GM12878 (cell line): Measurements from ENCODE around the gene GABBR2. TPM values are rescaled to one million over a fixed set of nuclear protein-coding genes. Genes with fewer than 3 reads are reported as not detected.

ENCODE experiments used
- ATAC-seq: fragments of 200-7000 bp; cut with Tn5 transposase; 3 replicates; pipeline ENCODE4 v1.9.1; 2020; ENCODE audit warnings: mild to moderate bottlenecking, moderate library complexity
- BruUV-seq: library from RNA; stranded (reverse); fragments of 400-500 nt; replicated peaks from 2 replicates; lab custom pipeline; 2021; lab: Mats Ljungman, UMichigan
- CTCF ChIA-PET: fragments of 300-600 bp; sonication (Branson Sonifier 250); formaldehyde crosslinking; extraction: SDS; loops from one replicate; lab custom pipeline; 2021; ENCODE audit warnings: inconsistent platforms; lab: Yijun Ruan, JAX
- POLR2A ChIA-PET: fragments of 350-600 bp; formaldehyde crosslinking; extraction: SDS; loops from one replicate; lab custom pipeline; 2021; ENCODE audit warnings: inconsistent platforms; lab: Charles Lee
- RAD21 ChIA-PET: fragments of 300-600 bp; sonication (Branson Sonifier 250); formaldehyde crosslinking; loops from one replicate; lab custom pipeline; 2023; ENCODE audit warnings: antibody characterized with exemption; ENCODE audit not compliant: unreplicated experiment; lab: Charles Lee
- SMC1A ChIA-PET: fragments of 300-600 bp; sonication (Branson Sonifier 250); formaldehyde crosslinking; loops from one replicate; lab custom pipeline; 2023; ENCODE audit not compliant: unreplicated experiment, uncharacterized antibody; lab: Charles Lee
- DNase-seq: peaks from one replicate; pipeline ENCODE4 v3.0.0-alpha.2; 2011; ENCODE audit warnings: low read depth, low spot score
- FAIRE-seq: peaks from 3 replicates; lab custom pipeline; 2011; peaks lifted over from hg19 to GRCh38; lab: Jason Lieb, UNC
- H2AFZ ChIP-seq: 2 replicates; pipeline ENCODE4 v1.6.0; 2011; ENCODE audit warnings: low read depth, low read length, control low read depth; ENCODE audit not compliant: control insufficient read depth
- H3K27ac ChIP-seq: 2 replicates; pipeline ENCODE4 v1.5.1; 2011; ENCODE audit warnings: control low read depth; ENCODE audit not compliant: control insufficient read depth, insufficient read depth
- H3K27me3 ChIP-seq, 2 experiments: replicated peaks in 1 of 2; 2 replicates each; pipeline versions ENCODE4 v1.6.0 to v1.6.1; 2011; ENCODE audit warnings: low read length in 1 of 2; ENCODE audit not compliant: control insufficient read depth in 2 of 2, insufficient read depth in 2 of 2
- H3K36me3 ChIP-seq, 2 experiments: 2 replicates each; pipeline ENCODE4 v1.5.1; 2011; ENCODE audit warnings: low read length in 1 of 2; ENCODE audit not compliant: control insufficient read depth in 2 of 2, insufficient read depth in 2 of 2
- H3K4me1 ChIP-seq: 2 replicates; pipeline ENCODE4 v1.6.1; 2011; ENCODE audit warnings: mild to moderate bottlenecking, low read length, moderate library complexity, mixed read lengths; ENCODE audit not compliant: control insufficient read depth, insufficient read depth
- H3K4me2 ChIP-seq: 2 replicates; pipeline ENCODE4 v1.6.0; 2011; ENCODE audit warnings: control low read depth; ENCODE audit not compliant: control insufficient read depth, insufficient read depth
- H3K4me3 ChIP-seq: fragments of 200-600 bp; sonication (generic); 2 replicates; pipeline ENCODE4 v1.5.1; 2016
- H3K79me2 ChIP-seq: 2 replicates; pipeline ENCODE4 v1.6.0; 2011; ENCODE audit warnings: low read length; ENCODE audit not compliant: control insufficient read depth, insufficient read depth
- H3K9ac ChIP-seq: 2 replicates; pipeline ENCODE4 v1.8.0; 2011; ENCODE audit warnings: low read length, control low read depth, mixed read lengths; ENCODE audit not compliant: control insufficient read depth, insufficient read depth
- H3K9me3 ChIP-seq: replicated peaks from 3 replicates; pipeline ENCODE4 v1.5.1; 2011; ENCODE audit warnings: mild to moderate bottlenecking, low read length; ENCODE audit not compliant: control insufficient read depth, insufficient read depth
- H4K20me1 ChIP-seq: 2 replicates; pipeline ENCODE4 v1.6.0; 2011; ENCODE audit not compliant: control insufficient read depth, insufficient read depth
- CHD2 ChIP-seq: IDR thresholded peaks from 2 replicates; pipeline ENCODE4 v1.6.1; 2011; ENCODE audit warnings: low read depth, low read length, improper control_type of control experiment, borderline replicate concordance
- GABPA ChIP-seq: IDR thresholded peaks from 2 replicates; pipeline ENCODE4 v1.6.1; 2014; ENCODE audit warnings: antibody characterized with exemption, low read depth, mild to moderate bottlenecking, inconsistent platforms
- HCFC1 ChIP-seq: fragments of 150-350 bp; IDR thresholded peaks from 2 replicates; pipeline ENCODE4 v1.6.1; 2014; ENCODE audit warnings: low read length
- KAT2A ChIP-seq: conservative IDR thresholded peaks from 2 replicates; pipeline ENCODE4 v1.6.1; 2011; ENCODE audit warnings: low read depth, low read length; ENCODE audit not compliant: control insufficient read depth
- NFYB ChIP-seq: IDR thresholded peaks from 2 replicates; pipeline ENCODE4 v1.6.1; 2011; ENCODE audit warnings: low read depth, mild to moderate bottlenecking, low read length, improper control_type of control experiment, moderate library complexity; ENCODE audit not compliant: insufficient read depth
- POLR2AphosphoS5 ChIP-seq: IDR thresholded peaks from 2 replicates; pipeline ENCODE4 v1.6.1; 2011; ENCODE audit warnings: mild to moderate bottlenecking, low read length, inconsistent platforms
- RELB ChIP-seq: fragments of 450-650 bp; IDR thresholded peaks from 2 replicates; pipeline ENCODE4 v1.6.1; 2017; ENCODE audit warnings: low read depth, mild to moderate bottlenecking, moderate library complexity
- SPI1 ChIP-seq: IDR thresholded peaks from 2 replicates; pipeline ENCODE4 v1.6.1; 2011; ENCODE audit warnings: low read depth, mild to moderate bottlenecking, low read length, moderate library complexity, borderline replicate concordance; ENCODE audit not compliant: insufficient read depth
- SUZ12 ChIP-seq: fragments of 200-600 bp; sonication (generic); IDR thresholded peaks from one replicate; pipeline ENCODE4 v1.6.1; 2018; ENCODE audit warnings: antibody characterized with exemption, mild to moderate bottlenecking; ENCODE audit not compliant: unreplicated experiment
- WRNIP1 ChIP-seq: IDR thresholded peaks from 2 replicates; pipeline ENCODE4 v1.6.1; 2011; ENCODE audit warnings: low read depth, low read length, improper control_type of control experiment, borderline replicate concordance
- WGBS: methylation state at CpG from one replicate; pipeline ENCODE4 v1.1.6; 2016; ENCODE audit warnings: low lambda C conversion rate; ENCODE audit not compliant: insufficient replicate concordance, insufficient coverage; ENCODE audit errors: missing lambda C conversion rate; 5-methylcytosine and 5-hydroxymethylcytosine counted together
- in situ Hi-C: fragments of 300-500 bp; cut with MboI; formaldehyde crosslinking; loops from 9 replicates; pipeline ENCODE4 v1.14.3; 2018; ENCODE audit warnings: mixed read lengths
- intact Hi-C: fragments of 100-400 bp; cut with micrococcal nuclease; formaldehyde crosslinking; loops from one replicate; pipeline ENCODE4 v1.14.2; 2022; ENCODE audit not compliant: unreplicated experiment
- polyA plus RNA-seq, 11 experiments: library from polyadenylated mRNA; depleted of rRNA in 4 of 11; unstranded in 6 of 11; stranded (reverse) in 5 of 11; fragments of >200 nt; fragmentation: Nextera tagmentation in 4 of 11; fragmentation: Illumina TruSeq in 1 of 11; extraction: Ambion mirVana in 4 of 11; extraction: Trizol in 1 of 11; gene quantifications; 1 replicate in 1 of 11; 2 replicates in 10 of 11; pipeline versions ENCODE4 v1.2.1 to v1.2.3, GENCODE V29; 2011 to 2016; ENCODE audit warnings: inconsistent platforms in 2 of 11, missing spikeins in 2 of 11, low read depth in 1 of 11
- total RNA-seq, 4 experiments: library from RNA; depleted of rRNA in 3 of 4; stranded (reverse); fragments of >200 nt in 3 of 4; fragmentation: Illumina TruSeq in 1 of 4; extraction: Trizol in 1 of 4; gene quantifications; 2 replicates each; pipeline versions ENCODE4 v1.2.1 to v1.2.3, GENCODE V29; 2013 to 2021

GABBR2 gene
- total and polyA plus RNA-seq, 10 of the 15 experiments (the other 5 are each of a cell fraction or from before 2014, with no cell fraction given) = 0.02 to 2.2 (median 0.06) TPM; not detected in 2

GRCh38 chr9:98550206-98550820, 158.4 kb downstream of the GABBR2 start:
- H3K27me3 ChIP-seq = no peaks in the 10 kb centered on the region
- no peaks in the 10 kb centered on the region for H4K20me1 ChIP-seq
- no peak overlapping the region for H3K9ac ChIP-seq
- FAIRE-seq (no peak), DNase-seq (no peak), ATAC-seq (no peak)
- no peaks in the 10 kb centered on the region for H3K4me1 ChIP-seq
- ChIA-PET POLR2A (no interaction called here), SMC1A (interaction anchor here (0.6 to 0.7 kb wide), 2 partner anchors 213 to 1039 kb away, joined by 3 read pairs; no protein-coding TSS in a partner anchor), CTCF (no interaction called here), RAD21 (no interaction called here)
- H3K9me3 ChIP-seq = no peaks in the 10 kb centered on the region
- WGBS = 29% methylated on average over 7 of the region's 7 CpGs
- no peaks in the 10 kb centered on the region for H3K36me3 ChIP-seq
- TF ChIP-seq POLR2AphosphoS5 (no peak), HCFC1 (no peak), NFYB (no peak), CHD2 (no peak), SUZ12 (no peak), GABPA (no peak), RELB (no peak), KAT2A (no peak), WRNIP1 (no peak), SPI1 (no peak)
- in situ Hi-C loops (no loop called here), intact Hi-C loops (no loop called here)
- BruUV-seq = no TSS peak
- H3K27ac ChIP-seq = no peak overlapping the region
- H2AFZ ChIP-seq = no peak overlapping the region
- H3K4me3 ChIP-seq = no peak overlapping the region
- no peak overlapping the region for H3K4me2 ChIP-seq
- no peaks in the 10 kb centered on the region for H3K79me2 ChIP-seq
